ENCODE results near the gene TMEM51. TPM values are rescaled to one million over a fixed set of nuclear protein-coding genes. Genes with fewer than 3 reads are reported as not detected.

TMEM51 gene
- total and polyA plus RNA-seq, 10 of the 15 experiments (the other 5 are each of a cell fraction or from before 2014, with no cell fraction given), result 0.55 to 4.8 (median 3.1) TPM

DNA sequence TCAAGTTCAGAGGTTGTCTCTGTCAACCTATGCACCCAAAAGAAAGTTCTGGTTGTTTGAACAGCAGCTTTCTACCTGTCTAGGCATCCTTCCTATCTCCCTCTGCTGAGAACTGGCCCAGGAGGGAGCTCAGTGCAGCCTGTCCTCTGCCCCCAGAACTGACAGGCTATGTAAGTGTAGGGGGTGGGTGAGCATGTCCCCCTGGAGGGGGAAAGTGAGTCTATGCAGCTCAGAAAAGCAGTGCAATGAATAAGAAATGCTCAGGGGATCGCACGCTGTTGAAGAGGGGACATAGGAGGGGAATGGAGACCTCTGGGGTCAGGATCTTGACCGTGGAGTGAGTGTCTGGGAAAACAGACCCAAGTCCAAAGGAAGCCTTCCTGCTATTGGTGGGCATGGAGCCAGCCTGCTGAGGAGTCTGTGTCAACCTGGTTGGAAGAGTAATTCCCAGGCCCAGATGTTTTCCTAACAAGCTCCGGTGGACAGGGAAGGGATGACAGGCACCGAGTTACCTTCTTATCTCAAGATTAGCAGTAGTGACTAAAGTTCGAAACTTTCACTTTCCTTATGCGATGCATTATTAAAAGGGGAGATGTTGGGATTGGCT, 67.4 kb downstream of the TMEM51 start:
- no peaks in the 10 kb centered on the region for H3K4me1 ChIP-seq (ENCODE audit: control insufficient read depth, insufficient read depth, low read length)
- in situ Hi-C loops (cut with MboI), result no loop called here
- no peaks in the 10 kb centered on the region for H3K27me3 ChIP-seq (replicated peaks in 1 of 2; ENCODE audit: control insufficient read depth in 2 of 2, insufficient read depth in 2 of 2, low read length in 1 of 2)
- DNase-seq (ENCODE audit: low read depth, low spot score) (no peak), FAIRE-seq (no peak), ATAC-seq (no peak)
- H3K27ac ChIP-seq (ENCODE audit: control insufficient read depth, insufficient read depth), result no peak overlapping the region
- ChIA-PET POLR2A (interaction anchor here (0.6 to 1.5 kb wide), 4 partner anchors 10 to 787 kb away, joined by 3 to 7 read pairs (median 4); no protein-coding TSS in a partner anchor), SMC1A (ENCODE audit: uncharacterized antibody, unreplicated experiment) (interaction anchor here (0.7 to 1.9 kb wide), 4 partner anchors 11 to 51 kb away, joined by 3 to 4 read pairs (median 4); no protein-coding TSS in a partner anchor), CTCF (interaction anchor here (0.9 to 1.2 kb wide), 3 partner anchors 41 to 92 kb away, joined by 3 read pairs; no protein-coding TSS in a partner anchor), RAD21 (ENCODE audit: unreplicated experiment) (interaction anchor here (1.1 to 1.9 kb wide), 3 partner anchors 25 to 382 kb away, joined by 3 to 5 read pairs (median 3); no protein-coding TSS in a partner anchor)
- no peak overlapping the region for H3K9ac ChIP-seq (ENCODE audit: control insufficient read depth, insufficient read depth, low read length)
- 50% methylated on average over 7 of the region's 7 CpGs for WGBS (ENCODE audit: insufficient coverage, insufficient replicate concordance, low lambda C conversion rate, missing lambda C conversion rate)
- no peak overlapping the region for H3K4me2 ChIP-seq (ENCODE audit: control insufficient read depth, insufficient read depth)
- no peaks in the 10 kb centered on the region for H4K20me1 ChIP-seq (ENCODE audit: control insufficient read depth, insufficient read depth)
- no peaks in the 10 kb centered on the region for H3K79me2 ChIP-seq (ENCODE audit: control insufficient read depth, insufficient read depth, low read length)
- H3K9me3 ChIP-seq (replicated peaks; ENCODE audit: control insufficient read depth, insufficient read depth, low read length), result no peaks in the 10 kb centered on the region
- intact Hi-C loops (cut with micrococcal nuclease; ENCODE audit: unreplicated experiment), result no loop called here
- no TSS peak for BruUV-seq (replicated peaks)
- TF ChIP-seq ZNF207 (IDR thresholded peaks at IDR 0.05; ENCODE audit: borderline replicate concordance), result no peak
- no peak for TF ChIP-seq WRNIP1 (IDR thresholded peaks at IDR 0.05; ENCODE audit: borderline replicate concordance, low read depth, low read length)
- no peak for TF ChIP-seq ZNF384 (IDR thresholded peaks at IDR 0.05; ENCODE audit: borderline replicate concordance, low read depth, low read length)
- TF ChIP-seq EGR1 (IDR thresholded peaks at IDR 0.05; ENCODE audit: borderline replicate concordance in 1 of 2, low read depth in 2 of 2, low read length in 2 of 2), result no peak
- TF ChIP-seq, protein P1, sequence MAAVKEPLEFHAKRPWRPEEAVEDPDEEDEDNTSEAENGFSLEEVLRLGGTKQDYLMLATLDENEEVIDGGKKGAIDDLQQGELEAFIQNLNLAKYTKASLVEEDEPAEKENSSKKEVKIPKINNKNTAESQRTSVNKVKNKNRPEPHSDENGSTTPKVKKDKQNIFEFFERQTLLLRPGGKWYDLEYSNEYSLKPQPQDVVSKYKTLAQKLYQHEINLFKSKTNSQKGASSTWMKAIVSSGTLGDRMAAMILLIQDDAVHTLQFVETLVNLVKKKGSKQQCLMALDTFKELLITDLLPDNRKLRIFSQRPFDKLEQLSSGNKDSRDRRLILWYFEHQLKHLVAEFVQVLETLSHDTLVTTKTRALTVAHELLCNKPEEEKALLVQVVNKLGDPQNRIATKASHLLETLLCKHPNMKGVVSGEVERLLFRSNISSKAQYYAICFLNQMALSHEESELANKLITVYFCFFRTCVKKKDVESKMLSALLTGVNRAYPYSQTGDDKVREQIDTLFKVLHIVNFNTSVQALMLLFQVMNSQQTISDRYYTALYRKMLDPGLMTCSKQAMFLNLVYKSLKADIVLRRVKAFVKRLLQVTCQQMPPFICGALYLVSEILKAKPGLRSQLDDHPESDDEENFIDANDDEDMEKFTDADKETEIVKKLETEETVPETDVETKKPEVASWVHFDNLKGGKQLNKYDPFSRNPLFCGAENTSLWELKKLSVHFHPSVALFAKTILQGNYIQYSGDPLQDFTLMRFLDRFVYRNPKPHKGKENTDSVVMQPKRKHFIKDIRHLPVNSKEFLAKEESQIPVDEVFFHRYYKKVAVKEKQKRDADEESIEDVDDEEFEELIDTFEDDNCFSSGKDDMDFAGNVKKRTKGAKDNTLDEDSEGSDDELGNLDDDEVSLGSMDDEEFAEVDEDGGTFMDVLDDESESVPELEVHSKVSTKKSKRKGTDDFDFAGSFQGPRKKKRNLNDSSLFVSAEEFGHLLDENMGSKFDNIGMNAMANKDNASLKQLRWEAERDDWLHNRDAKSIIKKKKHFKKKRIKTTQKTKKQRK (IDR thresholded peaks at IDR 0.05; ENCODE audit: low read depth, low read length), result no peak
- TF ChIP-seq NFXL1 (IDR thresholded peaks at IDR 0.05; ENCODE audit: borderline replicate concordance), result no peak
- TF ChIP-seq TCF12 (IDR thresholded peaks at IDR 0.05; ENCODE audit: low read depth, low read length), result no peak
- TF ChIP-seq SMAD5 (IDR thresholded peaks at IDR 0.05; ENCODE audit: low read depth), result no peak
- no peak for TF ChIP-seq SPI1 (IDR thresholded peaks at IDR 0.05; ENCODE audit: borderline replicate concordance, insufficient read depth, low read depth, low read length)
- TF ChIP-seq, protein P2, sequence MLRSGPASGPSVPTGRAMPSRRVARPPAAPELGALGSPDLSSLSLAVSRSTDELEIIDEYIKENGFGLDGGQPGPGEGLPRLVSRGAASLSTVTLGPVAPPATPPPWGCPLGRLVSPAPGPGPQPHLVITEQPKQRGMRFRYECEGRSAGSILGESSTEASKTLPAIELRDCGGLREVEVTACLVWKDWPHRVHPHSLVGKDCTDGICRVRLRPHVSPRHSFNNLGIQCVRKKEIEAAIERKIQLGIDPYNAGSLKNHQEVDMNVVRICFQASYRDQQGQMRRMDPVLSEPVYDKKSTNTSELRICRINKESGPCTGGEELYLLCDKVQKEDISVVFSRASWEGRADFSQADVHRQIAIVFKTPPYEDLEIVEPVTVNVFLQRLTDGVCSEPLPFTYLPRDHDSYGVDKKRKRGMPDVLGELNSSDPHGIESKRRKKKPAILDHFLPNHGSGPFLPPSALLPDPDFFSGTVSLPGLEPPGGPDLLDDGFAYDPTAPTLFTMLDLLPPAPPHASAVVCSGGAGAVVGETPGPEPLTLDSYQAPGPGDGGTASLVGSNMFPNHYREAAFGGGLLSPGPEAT (IDR thresholded peaks at IDR 0.05; ENCODE audit: low read depth), result no peak
- no peak for TF ChIP-seq FOXM1 (IDR thresholded peaks at IDR 0.05; ENCODE audit: low read depth, low read length)
- no peak for TF ChIP-seq SREBF2 (IDR thresholded peaks at IDR 0.05; ENCODE audit: low read length)
- no peak for TF ChIP-seq BACH1 (IDR thresholded peaks at IDR 0.05; ENCODE audit: borderline replicate concordance)
- no peak for TF ChIP-seq TCF7 (IDR thresholded peaks at IDR 0.05; ENCODE audit: borderline replicate concordance)
- TF ChIP-seq POLR2AphosphoS5 (IDR thresholded peaks at IDR 0.05; ENCODE audit: low read length), result no peak
- no peak for TF ChIP-seq POU2F2 (IDR thresholded peaks at IDR 0.05; ENCODE audit: borderline replicate concordance, low read depth, low read length)
- TF ChIP-seq YY1 (IDR thresholded peaks at IDR 0.05; ENCODE audit: low read depth, low read length), result no peak
- no peak for TF ChIP-seq TCF3 (IDR thresholded peaks at IDR 0.05; ENCODE audit: borderline replicate concordance, insufficient read depth, low read depth, low read length)
- TF ChIP-seq LARP7 (IDR thresholded peaks at IDR 0.05), result no peak
- TF ChIP-seq BRCA1 (IDR thresholded peaks at IDR 0.05; ENCODE audit: low read depth, low read length), result no peak
- H2AFZ ChIP-seq (ENCODE audit: control insufficient read depth, low read depth, low read length), result no peak overlapping the region
- no peak overlapping the region for H3K4me3 ChIP-seq
- H3K36me3 ChIP-seq (ENCODE audit: control insufficient read depth in 2 of 2, insufficient read depth in 2 of 2, low read length in 1 of 2), result peaks cover 0 to 2% of the 10 kb centered on the region in 2 experiments; a peak in 1 of 4 replicates

All from GM12878 (cell line).